ENCODE data around the gene PLK1.

GRCh38 chr16:23687034-23687808, 8.5 kb downstream of the PLK1 start:
- no peak for TF ChIP-seq POLR2A (IDR thresholded peaks at IDR 0.05)
- TF ChIP-seq POLR2AphosphoS5 (IDR thresholded peaks at IDR 0.05): no peak
- TF ChIP-seq CTCF (IDR thresholded peaks at IDR 0.05): no peak
